A172 (cell line): ENCODE data around the gene ARHGAP35. TPM values are rescaled to one million over a fixed set of nuclear protein-coding genes. Genes with fewer than 3 reads are reported as not detected.
"Not testable (repeated sequence)": the region's sequence is repeated elsewhere in the genome, so short reads cannot be mapped to it uniquely, and the experiment has no call there.

ENCODE experiments used
- DNase-seq: peaks from one replicate; pipeline ENCODE4 v3.0.0-alpha.2; 2015; ENCODE audit warnings: low spot score
- total RNA-seq: library from RNA; depleted of rRNA; stranded (reverse); fragments of >200 nt; shearing (Covaris generic); gene quantifications from 2 replicates; pipeline ENCODE4 v1.2.3, GENCODE V29; 2014; rRNA removed

ARHGAP35 gene
- total RNA-seq: 11.5 and 14.1 TPM in 2 replicates

- DNase-seq: no peak
Measured at GRCh38 chr19:46860846-46861690, at the start of gene ARHGAP35. ARHGAP35 (plus strand) TSS chr19:46860997; CDS start chr19:46918676, 57,679 bp downstream.

GRCh38 chr19:46812977-46813838, 47.6 kb upstream of the ARHGAP35 start:
- DNase-seq: no peak

GRCh38 chr19:46813839-46814358, 46.9 kb upstream of the ARHGAP35 start:
- no peak for DNase-seq

- DNase-seq: no peak
Measured at GRCh38 chr19:46815833-46816627, 44.8 kb upstream of the ARHGAP35 start.

DNA sequence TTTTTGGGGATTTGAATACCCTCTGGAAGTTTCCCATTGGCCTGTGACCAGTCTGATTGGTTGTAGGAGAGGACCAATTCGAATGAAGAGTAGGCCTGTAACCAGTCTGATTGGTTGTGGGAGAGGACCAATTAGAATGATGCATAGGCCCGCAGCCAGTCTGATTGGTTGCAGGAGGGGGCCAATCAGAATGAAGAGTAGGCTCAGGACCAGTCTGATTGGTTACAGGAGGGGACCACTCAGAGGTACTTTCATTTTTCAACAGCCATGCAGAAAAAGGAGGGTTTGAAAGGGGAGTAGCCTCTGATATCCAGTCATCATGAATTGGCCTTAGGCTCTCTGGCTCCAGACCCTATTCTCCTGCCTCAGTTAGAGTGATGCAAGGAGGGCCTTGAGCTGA, 42.0 kb upstream of the ARHGAP35 start:
- DNase-seq: peak; percentile 28

DNA sequence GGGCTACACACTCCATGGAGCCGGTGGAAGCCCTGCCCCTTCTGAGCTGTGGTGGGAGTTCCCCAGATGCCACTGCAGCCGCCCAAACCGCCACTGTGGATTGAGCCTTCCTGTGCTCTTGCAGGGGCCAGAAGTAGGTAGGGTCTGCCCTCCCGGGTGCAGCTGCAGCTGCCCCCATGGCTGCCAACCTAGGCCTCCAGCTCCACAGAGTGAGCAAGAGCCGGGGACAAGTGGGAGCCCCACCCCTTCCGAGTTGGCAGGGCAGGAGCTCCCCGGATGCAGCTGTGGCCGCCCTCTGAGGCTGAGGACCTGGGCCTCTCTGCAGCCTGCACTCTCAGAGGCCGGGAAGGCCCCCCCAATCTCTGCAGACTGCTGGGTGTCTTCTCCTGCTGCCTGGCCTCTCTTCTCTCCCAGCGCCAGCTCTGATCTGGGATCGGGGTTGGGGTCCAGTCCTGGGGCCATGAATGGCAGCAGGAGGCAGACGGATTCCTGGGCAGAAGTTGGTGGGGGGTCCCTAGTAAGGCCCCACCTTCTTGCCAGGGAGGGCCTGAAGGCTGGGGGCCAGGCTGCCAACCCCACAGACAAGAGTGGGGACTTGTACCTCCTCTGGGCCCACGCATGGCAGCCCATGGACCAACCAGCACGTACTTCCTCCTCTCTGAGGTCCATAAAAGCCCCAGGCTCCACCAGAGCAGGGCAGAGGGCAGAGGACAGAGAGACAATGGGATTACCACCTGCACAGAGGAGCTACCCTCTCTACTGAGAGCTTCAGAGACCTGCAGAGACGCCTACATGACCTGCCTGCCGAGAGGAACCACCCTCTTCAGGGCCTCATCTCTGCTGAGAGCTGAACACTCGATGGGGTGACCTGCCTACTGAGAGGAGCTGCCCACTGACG, 39.0 kb upstream of the ARHGAP35 start:
- no peak for DNase-seq

- not testable (repeated sequence) for DNase-seq
Measured at GRCh38 chr19:46822410-46822787, 38.4 kb upstream of the ARHGAP35 start.

- DNase-seq: no peak
Measured at GRCh38 chr19:46823049-46823448, 37.7 kb upstream of the ARHGAP35 start.

DNA sequence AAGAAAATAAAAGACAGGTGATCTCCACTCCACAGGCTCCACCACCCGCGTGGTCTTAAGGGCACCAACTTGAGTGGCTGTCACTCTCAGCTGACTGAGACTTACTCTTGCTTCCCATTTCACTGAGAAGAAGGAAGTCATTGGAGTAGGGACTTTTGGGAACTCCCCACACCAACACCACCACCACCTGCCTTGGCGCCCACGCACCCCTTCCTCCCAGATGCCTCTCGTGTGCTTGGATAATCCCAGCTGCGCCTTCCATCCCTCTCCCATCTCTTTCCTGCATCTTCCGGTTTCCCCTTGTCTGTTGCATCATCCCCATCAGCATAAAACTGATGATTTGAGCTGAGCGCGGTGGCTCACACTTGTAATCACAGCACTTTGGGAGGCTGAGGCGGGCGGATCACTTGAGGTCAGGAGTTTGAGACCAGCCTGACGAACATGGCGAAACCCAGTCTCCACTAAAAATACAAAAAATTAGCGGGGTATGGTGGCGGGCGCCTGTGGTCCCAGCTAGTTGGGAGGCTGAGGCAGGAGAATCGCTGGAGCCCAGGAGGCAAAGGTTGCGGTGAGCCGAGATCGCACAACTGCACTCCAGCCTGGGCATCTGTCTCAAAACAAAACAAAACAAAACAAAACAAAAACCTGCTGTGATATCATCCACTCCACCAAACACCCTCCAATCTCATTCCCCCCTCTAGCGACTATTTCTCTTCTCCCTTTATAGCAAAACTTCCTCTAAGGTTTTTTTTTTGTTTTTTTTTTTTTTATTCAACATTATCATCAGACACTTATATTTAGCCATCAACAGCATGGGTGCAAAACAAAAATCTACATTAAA, 35.7 kb upstream of the ARHGAP35 start:
- no peak for DNase-seq

DNA sequence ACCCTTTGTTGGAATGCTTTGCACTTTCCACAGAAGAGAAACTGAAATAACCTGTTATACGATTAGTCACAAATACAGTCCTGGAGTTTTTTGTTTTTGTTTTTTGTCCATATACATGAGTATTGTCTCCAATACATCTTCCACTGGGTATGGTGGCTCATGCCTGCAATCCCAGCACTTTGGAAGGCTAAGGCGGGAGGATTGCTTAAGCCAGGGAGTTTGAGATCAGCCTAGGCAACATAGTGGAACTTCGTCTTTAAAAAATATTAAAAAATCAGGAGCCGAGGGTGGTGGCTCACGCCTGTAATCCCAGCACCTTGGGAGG, 35.1 kb upstream of the ARHGAP35 start:
- no peak for DNase-seq

DNA sequence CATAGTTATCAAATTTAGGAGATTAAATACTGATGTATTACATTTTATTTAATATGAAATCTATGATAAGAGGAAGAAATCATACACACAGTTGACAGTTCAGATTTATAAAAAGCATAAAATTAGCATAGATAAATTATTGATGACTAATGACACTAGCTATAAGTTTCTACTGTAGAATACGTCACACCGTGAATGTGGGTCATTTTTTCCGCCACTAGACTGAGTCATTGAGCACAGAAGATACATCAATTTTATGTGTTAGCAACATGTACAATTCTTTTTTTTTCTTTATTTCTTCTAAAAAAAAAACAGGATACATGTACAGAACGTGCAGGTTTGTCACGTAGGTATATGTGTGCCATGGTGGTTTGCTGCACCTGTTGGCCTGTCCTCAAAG, 32.3 kb upstream of the ARHGAP35 start:
- no peak for DNase-seq

DNA sequence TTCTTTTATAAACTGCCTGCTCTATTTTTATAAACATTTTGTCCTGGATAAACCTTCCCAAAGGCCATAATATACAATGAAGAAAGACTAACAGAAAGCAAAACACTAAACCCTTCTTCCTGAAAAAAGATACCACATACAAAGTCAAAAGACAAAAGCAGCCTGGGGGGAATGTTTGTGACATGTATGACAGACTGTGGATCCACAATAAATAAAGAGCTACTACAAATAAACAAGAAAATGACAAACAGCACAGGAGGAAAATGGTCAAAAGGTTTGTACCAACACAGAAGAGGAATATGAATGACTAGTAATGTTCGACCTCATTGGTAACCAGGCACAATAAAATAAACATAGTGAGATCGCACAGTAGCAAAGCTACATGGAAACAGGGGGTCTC, 29.9 kb upstream of the ARHGAP35 start:
- no peak for DNase-seq

- DNase-seq: no peak
Measured at GRCh38 chr19:46834121-46834520, 26.7 kb upstream of the ARHGAP35 start.

DNA sequence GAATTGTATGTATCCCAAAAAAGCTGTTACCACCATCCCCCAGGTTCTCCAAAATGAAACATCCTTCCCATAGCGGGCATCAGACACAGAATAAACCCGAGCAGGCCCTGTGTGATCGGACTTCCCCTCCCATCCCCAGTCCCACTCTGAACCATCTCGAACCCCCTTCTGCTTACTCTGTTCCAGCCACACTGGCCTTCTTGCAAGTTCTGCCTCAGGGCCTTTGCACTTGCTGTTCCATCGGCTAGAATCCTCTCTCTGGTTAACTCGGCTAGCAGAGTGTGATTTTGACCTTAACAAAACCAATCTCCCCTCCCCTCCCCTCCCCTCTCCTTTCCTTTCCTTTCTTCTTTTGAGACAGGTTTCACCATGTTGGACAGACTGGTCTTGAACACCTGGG, 25.8 kb upstream of the ARHGAP35 start:
- no peak for DNase-seq

DNA sequence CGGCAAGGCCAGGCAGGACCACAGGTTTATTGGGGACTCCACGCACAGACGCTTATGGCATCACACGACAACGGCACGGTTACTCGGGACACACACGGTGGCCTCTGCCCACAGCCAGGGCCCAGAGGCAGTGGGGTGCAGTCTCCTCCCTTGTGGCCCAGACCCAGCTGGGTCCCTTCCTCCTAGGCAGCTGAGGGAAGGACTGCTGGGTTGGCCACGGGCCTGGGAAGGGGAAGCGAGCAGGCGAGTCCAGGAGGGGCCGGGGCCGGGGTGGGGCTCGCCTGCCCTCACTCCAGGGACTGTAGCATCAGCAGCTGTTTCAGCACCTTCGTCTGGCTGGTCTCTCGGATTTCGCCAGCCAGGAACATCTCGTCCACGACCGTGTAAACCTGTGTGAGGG, 22.6 kb upstream of the ARHGAP35 start:
- DNase-seq: no peak

DNA sequence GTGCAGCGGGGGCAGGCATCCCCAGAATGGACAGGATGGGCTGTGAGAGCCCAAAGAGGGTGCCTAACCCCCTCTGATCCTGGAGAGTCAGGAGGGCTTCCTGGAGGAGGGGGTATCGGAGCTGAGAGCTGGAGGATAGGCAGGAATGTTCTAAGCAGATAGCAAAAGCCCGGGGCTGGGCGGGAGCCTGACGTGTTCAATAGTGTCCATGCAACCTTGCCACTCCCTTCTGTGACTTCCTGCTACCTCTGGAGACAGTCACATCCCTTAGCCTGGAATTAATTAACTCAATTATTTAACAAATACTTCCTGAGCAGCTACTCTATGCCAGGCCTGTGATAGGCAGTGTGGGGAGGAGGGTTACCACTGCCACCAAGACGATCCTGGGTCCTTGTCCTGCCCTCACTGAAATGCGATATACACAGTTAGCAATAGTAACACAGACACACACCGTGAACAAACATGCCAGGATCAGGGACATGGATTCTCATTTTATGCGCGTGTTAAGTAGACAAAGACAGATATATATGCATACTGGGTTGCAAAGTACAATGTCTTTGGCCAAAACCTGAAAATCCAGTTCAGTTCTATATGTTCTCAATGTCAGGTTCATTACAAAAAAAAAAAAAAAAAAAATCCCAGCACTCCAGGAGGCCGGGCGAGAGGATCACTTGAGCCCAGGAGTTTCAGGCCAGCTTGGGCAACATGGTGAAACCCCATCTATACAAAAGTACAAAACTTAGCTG, 20.9 kb upstream of the ARHGAP35 start:
- DNase-seq: no peak

DNA sequence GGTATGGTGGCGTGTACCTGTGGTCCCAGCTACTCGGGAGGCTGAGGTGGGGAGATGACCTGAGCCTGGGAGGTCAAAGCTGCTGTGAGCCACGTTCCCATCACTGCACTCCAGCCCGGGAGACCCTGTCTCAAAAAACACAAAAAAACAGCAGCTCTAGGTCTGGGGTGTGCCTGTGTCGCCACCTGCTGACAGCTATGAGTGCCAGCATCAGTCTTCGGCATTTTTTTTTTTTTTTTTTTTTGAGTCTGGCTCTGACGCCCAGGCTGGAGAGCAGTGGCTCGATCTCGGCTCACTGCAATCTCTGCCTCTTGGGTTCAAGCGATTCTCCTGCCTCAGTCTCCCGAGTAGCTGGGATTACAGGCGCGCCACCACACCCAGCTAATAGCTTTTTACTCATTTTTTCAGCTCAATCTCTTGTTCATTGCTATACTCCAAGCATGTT, 20.3 kb upstream of the ARHGAP35 start:
- peak; percentile 21 for DNase-seq

- DNase-seq: peak; percentile 58
Measured at GRCh38 chr19:46841458-46842083, 19.2 kb upstream of the ARHGAP35 start.

- DNase-seq: no peak
Measured at GRCh38 chr19:46842791-46843190, 18.0 kb upstream of the ARHGAP35 start.
